HG03097 (cell line): ENCODE measurements around the gene KIF23.

ENCODE experiments used
- ATAC-seq: cut with Tn5 transposase; IDR thresholded peaks from one replicate; pipeline ENCODE4 v1.9.1; 2021; ENCODE audit not compliant: unreplicated experiment, low FRiP score

The KIF23 gene

GRCh38 chr15:69484837-69485236 is 70.7 kb downstream of the KIF23 start:
- ATAC-seq, result no peak

- no peak for ATAC-seq
Measured at GRCh38 chr15:69486481-69487110, 72.4 kb downstream of the KIF23 start.

- ATAC-seq, result no peak
Measured at GRCh38 chr15:69489073-69489571, 75.0 kb downstream of the KIF23 start.

- ATAC-seq, result no peak
Measured at GRCh38 chr15:69490356-69491037, 76.3 kb downstream of the KIF23 start.

- no peak for ATAC-seq
Measured at GRCh38 chr15:69491038-69491505, 76.9 kb downstream of the KIF23 start.

- ATAC-seq, result no peak
Measured at GRCh38 chr15:69493406-69493805, 79.3 kb downstream of the KIF23 start.

- ATAC-seq, result no peak
Measured at GRCh38 chr15:69496001-69496400, 81.9 kb downstream of the KIF23 start.

GRCh38 chr15:69497076-69497475 is 82.9 kb downstream of the KIF23 start:
- ATAC-seq, result no peak

GRCh38 chr15:69497667-69498066 is 83.5 kb downstream of the KIF23 start:
- ATAC-seq, result no peak
